PC-9 (cell line): Measurements from ENCODE around the gene LPO. TPM values are rescaled to one million over a fixed set of nuclear protein-coding genes. Genes with fewer than 3 reads are reported as not detected.

Experiments used
- BruUV-seq: library from RNA; stranded (reverse); fragments of 400-500 nt; replicated peaks from 2 replicates; lab custom pipeline; 2021; lab: Mats Ljungman, UMichigan
- CTCF ChIA-PET: fragments of 300-600 bp; sonication (Branson Sonifier 250); formaldehyde crosslinking; loops from one replicate; lab custom pipeline; 2022; ENCODE audit warnings: antibody characterized with exemption; lab: Charles Lee
- POLR2A ChIA-PET: fragments of 300-600 bp; sonication (Branson Sonifier 250); formaldehyde crosslinking; loops from one replicate; lab custom pipeline; 2022; ENCODE audit warnings: antibody characterized with exemption; ENCODE audit not compliant: unreplicated experiment; lab: Charles Lee
- DNase-seq, 2 experiments: peaks; one replicate each; pipeline versions ENCODE4 v3.0.0 to v3.0.0-alpha.2; 2015 to 2022; ENCODE audit warnings: mixed read lengths in 1 of 2
- H2AFZ ChIP-seq: fragments of 200-600 bp; sonication (generic); 2 replicates; pipeline ENCODE4 v1.8.1; 2017; ENCODE audit warnings: antibody characterized with exemption
- H3F3A ChIP-seq: fragments of 200-600 bp; sonication (generic); 2 replicates; pipeline ENCODE4 v1.8.1; 2017; ENCODE audit warnings: antibody characterized with exemption, mild to moderate bottlenecking, low read depth; ENCODE audit not compliant: insufficient read depth
- H3K27ac ChIP-seq: fragments of 200-600 bp; sonication (generic); 2 replicates; pipeline ENCODE4 v1.6.1; 2016; ENCODE audit warnings: mixed run types
- H3K27me3 ChIP-seq: fragments of 200-600 bp; sonication (generic); 2 replicates; pipeline ENCODE4 v1.6.1; 2016; ENCODE audit warnings: low read depth, mixed run types; ENCODE audit not compliant: insufficient read depth
- H3K36me3 ChIP-seq: fragments of 200-600 bp; sonication (generic); 2 replicates; pipeline ENCODE4 v1.6.1; 2016; ENCODE audit warnings: low read depth, mixed run types
- H3K4me1 ChIP-seq: fragments of 200-600 bp; sonication (generic); replicated peaks from 2 replicates; pipeline ENCODE4 v1.6.1; 2016; ENCODE audit warnings: mixed run types; ENCODE audit not compliant: insufficient read depth
- H3K4me2 ChIP-seq: fragments of 200-600 bp; sonication (generic); 2 replicates; pipeline ENCODE4 v1.6.1; 2017; ENCODE audit warnings: mixed run types
- H3K4me3 ChIP-seq: fragments of 200-600 bp; sonication (generic); 2 replicates; pipeline ENCODE4 v1.6.1; 2016; ENCODE audit warnings: mixed run types
- H3K79me2 ChIP-seq: fragments of 200-600 bp; sonication (generic); 2 replicates; pipeline ENCODE4 v1.6.1; 2017; ENCODE audit warnings: low read depth, mixed run types
- H3K9me2 ChIP-seq: fragments of 200-600 bp; sonication (generic); 2 replicates; pipeline ENCODE4 v1.8.1; 2017; ENCODE audit warnings: mild to moderate bottlenecking; ENCODE audit not compliant: insufficient read depth
- H3K9me3 ChIP-seq: fragments of 200-600 bp; sonication (generic); 2 replicates; pipeline ENCODE4 v1.8.1; 2016; ENCODE audit warnings: low read depth; ENCODE audit not compliant: insufficient read depth
- H4K20me1 ChIP-seq: fragments of 200-600 bp; sonication (generic); 2 replicates; pipeline ENCODE4 v1.8.1; 2017; ENCODE audit not compliant: insufficient read depth
- CTCF ChIP-seq: fragments of 200-600 bp; sonication (generic); conservative IDR thresholded peaks from 2 replicates; pipeline ENCODE4 v1.6.1; 2017; ENCODE audit warnings: mixed run types, antibody characterized with exemption, mild to moderate bottlenecking, moderate library complexity
- EZH2 ChIP-seq: fragments of 200-600 bp; sonication (generic); IDR thresholded peaks from 2 replicates; pipeline ENCODE4 v1.8.0; 2017; ENCODE audit warnings: antibody characterized with exemption, low read depth
- intact Hi-C: fragments of 100-400 bp; cut with micrococcal nuclease; formaldehyde crosslinking; loops from one replicate; pipeline ENCODE4 v1.10.0; 2022; ENCODE audit not compliant: unreplicated experiment
- total RNA-seq: library from RNA; stranded (reverse); gene quantifications from 2 replicates; pipeline ENCODE4 v1.2.3, GENCODE V29; 2021

Gene LPO
- total RNA-seq, 1 experiment from 2014 or later: not detected

DNA sequence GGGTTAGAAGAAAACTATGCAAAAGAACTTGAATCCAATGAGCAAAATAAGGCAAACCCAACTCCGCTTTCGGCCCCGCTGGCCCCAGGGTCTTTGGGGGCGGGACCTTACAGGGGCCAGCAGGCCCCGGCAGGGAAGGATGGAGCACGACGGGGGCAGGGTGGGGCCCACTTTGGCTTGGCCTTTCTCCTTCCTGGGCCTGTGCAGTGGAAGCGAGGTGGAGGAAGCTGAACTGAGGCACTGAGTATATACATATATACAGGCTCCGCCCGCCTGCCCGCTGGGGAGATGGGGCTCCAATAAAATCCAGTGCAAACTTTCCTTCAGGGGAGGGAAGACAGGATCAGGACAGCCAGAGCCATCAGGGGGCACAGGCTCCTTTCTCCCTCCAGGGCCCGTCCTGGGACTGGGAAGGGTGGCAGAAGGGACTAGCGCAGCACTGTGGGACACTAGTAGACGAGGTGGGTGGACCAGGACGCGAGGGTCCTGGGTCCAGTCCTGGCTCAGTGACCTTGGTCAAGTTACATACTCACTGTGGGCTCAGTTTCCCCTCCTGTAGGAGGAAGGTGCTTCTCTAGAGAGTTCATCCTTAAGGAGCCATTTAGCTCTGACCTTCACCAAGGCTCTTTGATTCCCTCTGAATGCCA, 63.2 kb downstream of the LPO start:
- POLR2A ChIA-PET: no interaction called here
- H4K20me1 ChIP-seq: no peaks in the 10 kb centered on the region
- intact Hi-C loops: no loop called here
- no peak overlapping the region for H3K4me3 ChIP-seq
- H3K4me2 ChIP-seq: no peak overlapping the region
- H3F3A ChIP-seq: no peaks in the 10 kb centered on the region
- TF ChIP-seq EZH2 (no peak), CTCF (no peak)
- H3K9me3 ChIP-seq: no peaks in the 10 kb centered on the region
- H3K79me2 ChIP-seq: no peaks in the 10 kb centered on the region
- H3K9me2 ChIP-seq: no peaks in the 10 kb centered on the region
- H3K4me1 ChIP-seq: no peaks in the 10 kb centered on the region
- CTCF ChIA-PET: interaction anchor here (0.6 kb wide), 1 partner anchor 213 kb away, joined by 3 read pairs; no protein-coding TSS in a partner anchor
- H2AFZ ChIP-seq: no peak overlapping the region
- no peak for DNase-seq
- peaks cover 94% of the 10 kb centered on the region for H3K27me3 ChIP-seq
- H3K36me3 ChIP-seq: no peaks in the 10 kb centered on the region
- H3K27ac ChIP-seq: no peak overlapping the region
- BruUV-seq: no TSS peak

DNA sequence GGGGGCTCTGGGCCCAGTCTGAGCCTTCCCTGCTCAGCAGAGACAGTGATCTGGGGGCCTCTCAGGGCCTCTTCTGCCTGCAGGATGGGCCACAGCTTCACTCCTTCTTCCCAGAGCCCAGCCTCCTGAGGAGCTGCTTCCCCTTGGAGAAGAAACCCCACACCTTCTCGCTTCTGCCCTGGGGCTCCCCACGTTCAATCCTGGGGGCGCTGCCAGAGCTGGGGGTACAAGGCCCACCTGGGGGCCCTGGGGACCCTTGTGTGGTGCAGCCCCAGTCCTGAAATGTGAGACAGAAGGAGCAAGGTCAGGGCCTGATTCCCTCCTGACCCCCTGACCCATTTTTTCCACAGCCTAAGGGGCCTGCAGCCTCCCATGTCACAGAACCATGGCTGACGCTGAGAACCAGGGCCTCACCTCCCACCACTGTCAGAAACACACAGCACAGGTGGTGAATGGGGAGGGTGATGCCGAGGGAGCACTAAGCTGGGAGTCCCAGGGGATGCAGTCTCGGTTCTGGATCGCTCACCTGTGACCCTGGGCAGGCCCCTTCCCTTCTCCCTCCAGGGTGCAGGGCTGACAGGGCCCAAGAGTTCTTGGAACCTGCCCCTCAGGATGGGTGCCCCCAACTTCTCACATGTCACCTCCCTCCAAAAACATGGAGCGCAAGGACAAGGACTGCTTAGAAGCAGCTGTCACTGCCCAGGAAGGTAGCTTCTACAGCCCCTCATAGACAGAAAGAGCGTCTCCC, 64.0 kb downstream of the LPO start:
- Histone ChIP-seq H4K20me1 (no peaks in the 10 kb centered on the region), H3K79me2 (no peaks in the 10 kb centered on the region), H3K27me3 (peaks cover 94% of the 10 kb centered on the region), H3K36me3 (no peaks in the 10 kb centered on the region), H3K9me3 (no peaks in the 10 kb centered on the region), H3K4me3 (no peak overlapping the region), H3K4me2 (no peak overlapping the region), H3K27ac (no peak overlapping the region), H3F3A (no peaks in the 10 kb centered on the region), H2AFZ (no peak overlapping the region), H3K9me2 (no peaks in the 10 kb centered on the region), H3K4me1 (no peaks in the 10 kb centered on the region)
- ChIA-PET CTCF (no interaction called here), POLR2A (no interaction called here)
- DNase-seq: no peak
- TF ChIP-seq EZH2: no peak
- TF ChIP-seq CTCF: no peak
- no TSS peak for BruUV-seq
- intact Hi-C loops: no loop called here

GRCh38 chr17:58302919-58303585, 64.7 kb downstream of the LPO start:
- Histone ChIP-seq H3K27ac (no peak overlapping the region), H3K27me3 (peaks cover 94% of the 10 kb centered on the region), H3K9me2 (no peaks in the 10 kb centered on the region), H3K4me2 (no peak overlapping the region), H4K20me1 (no peaks in the 10 kb centered on the region), H3K4me1 (no peaks in the 10 kb centered on the region), H2AFZ (no peak overlapping the region), H3K9me3 (no peaks in the 10 kb centered on the region), H3K36me3 (no peaks in the 10 kb centered on the region), H3K4me3 (no peak overlapping the region), H3F3A (no peaks in the 10 kb centered on the region), H3K79me2 (no peaks in the 10 kb centered on the region)
- intact Hi-C loops: no loop called here
- TF ChIP-seq EZH2: no peak
- no peak for TF ChIP-seq CTCF
- CTCF ChIA-PET: no interaction called here
- no TSS peak for BruUV-seq
- no peak for DNase-seq
- POLR2A ChIA-PET: no interaction called here
